DMS153 treated with DMSO at 0.1 percent for 48 hours (cell line): Measurements from ENCODE around the gene PCP2.

Experiments
- DNase-seq: peaks from one replicate; lab custom pipeline; 2025; ENCODE audit not compliant: unreplicated experiment; lab: John Stamatoyannopoulos, UW

PCP2 gene

GRCh38 chr19:7600721-7601120, 32.8 kb downstream of the PCP2 start:
- no peak for DNase-seq

DNA sequence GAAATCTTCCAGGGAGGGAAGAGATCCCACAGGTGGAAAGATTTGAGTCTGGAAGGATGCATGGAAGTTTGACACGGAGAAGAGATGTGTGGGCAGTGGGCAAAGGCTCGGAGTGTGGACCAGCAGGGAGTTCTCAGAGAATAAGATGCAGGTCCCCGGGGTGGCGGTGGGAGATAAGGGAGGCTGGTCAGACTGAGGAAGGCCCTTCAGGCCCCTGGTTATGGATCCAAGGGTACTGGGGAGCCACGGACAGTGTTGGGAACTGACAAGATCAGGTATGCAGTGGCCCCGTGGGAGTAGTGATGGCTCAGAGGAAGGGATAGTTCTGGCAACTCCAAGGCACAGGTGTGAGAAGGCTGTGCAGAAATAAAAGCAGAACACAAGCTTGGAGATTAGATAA, 35.3 kb downstream of the PCP2 start:
- DNase-seq, result no peak

DNA sequence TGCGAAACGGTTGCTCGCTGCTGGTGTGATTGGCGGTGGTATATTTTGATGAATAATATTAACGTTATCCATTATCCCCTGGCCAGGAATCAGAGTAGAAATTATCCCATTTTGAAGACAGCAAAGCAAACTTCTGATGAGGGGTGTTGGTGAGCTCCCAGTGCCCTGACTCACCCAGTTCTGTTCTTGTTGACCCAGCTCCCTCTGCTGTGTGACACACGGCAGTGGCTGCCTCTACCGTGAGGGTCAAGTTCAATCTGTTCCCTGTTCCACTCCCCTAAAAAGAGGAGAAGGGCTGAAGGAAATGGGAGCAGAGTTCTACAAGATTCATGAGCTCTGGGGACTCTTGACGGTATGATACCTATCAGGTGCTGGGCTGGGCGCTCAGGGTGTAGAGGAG, 35.8 kb downstream of the PCP2 start:
- no peak for DNase-seq

DNA sequence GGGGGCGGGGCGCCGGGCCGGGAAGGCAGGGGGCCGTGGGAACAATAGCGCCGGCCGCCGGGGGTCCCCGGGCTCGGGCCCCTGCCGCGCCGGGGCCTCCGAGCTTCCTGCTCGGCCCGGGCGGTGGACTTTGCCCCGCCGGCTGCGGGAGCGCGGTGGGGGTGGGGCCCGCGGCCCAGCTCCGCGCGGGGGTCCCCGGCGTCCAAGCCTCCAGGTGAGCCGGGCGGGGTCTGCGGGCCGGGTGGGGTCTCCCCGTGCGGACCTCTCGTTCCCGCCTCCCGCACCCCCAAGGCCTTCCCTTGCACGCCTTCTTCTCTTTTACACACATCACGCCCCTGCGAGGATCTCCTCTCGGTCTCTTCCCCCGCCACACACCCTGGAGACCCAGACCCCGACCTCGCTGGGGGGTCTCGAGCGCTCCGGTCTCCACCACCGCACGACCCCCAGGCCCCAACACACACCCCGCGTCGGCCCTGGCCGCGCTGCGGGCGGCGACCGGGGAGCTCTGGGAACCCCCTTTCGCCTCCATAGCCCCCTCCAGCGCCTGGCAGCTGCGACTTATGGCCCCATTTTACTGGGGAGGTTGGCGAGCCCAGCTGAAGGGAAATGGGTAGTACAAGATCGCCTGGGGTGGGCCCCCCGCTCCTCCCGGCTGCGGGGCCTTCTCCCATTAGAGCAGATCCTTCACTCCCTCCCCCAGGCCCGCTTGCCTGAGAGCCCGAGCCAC, 37.1 kb downstream of the PCP2 start:
- no peak for DNase-seq

- peak; percentile 14 for DNase-seq
Measured at GRCh38 chr19:7595466-7596133, 37.9 kb downstream of the PCP2 start, which contains the start of gene CAMSAP3. Gene CAMSAP3 (plus strand): TSS chr19:7595863. CDS start chr19:7596003, 140 bp downstream.

GRCh38 chr19:7590256-7590655, 43.3 kb downstream of the PCP2 start:
- DNase-seq, result no peak

DNA sequence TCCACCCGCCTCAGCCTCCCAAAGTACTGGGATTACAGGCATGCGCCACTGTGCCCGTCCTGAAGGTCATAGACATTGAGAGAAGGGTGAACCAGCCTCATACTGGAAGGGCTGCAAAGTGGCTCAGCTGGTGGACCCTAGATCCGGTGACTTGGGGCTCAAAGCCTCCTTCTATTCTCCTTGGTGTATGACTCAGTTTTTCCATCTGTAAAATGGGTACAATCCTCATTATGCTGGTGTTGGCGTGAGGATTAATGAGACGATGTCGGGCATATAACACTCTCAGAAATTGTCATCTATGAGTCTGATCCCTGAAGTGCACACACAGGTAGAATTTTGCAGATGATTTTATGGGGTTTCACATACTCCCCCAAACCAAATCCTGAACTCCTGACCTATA, 43.7 kb downstream of the PCP2 start:
- DNase-seq, result no peak

DNA sequence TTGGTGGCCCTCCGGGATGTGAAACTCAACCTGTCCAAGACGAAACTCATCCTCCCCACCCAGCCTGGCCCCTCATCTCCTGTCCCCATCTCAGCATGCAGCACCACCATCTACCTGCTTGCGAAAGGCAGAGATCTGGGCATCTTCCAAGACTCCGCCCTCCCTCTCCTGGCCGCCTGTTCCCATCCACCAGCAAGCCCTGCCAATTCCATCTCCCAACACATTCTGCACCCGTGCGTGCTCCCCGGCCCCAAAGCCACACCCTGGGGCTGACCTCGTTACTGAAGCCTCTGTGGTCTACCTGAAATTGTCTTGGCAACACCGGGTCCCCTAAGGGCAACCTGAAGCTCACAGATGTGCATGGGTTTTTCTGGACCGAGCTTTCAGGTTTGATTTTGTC, 51.1 kb downstream of the PCP2 start:
- DNase-seq, result no peak
